Natural killer cell (primary cell): ENCODE measurements around the gene TENM4. TPM values are rescaled to one million over a fixed set of nuclear protein-coding genes. Genes with fewer than 3 reads are reported as not detected.

Source experiments
- ATAC-seq, 3 donors: fragments of 150-1000 bp in 2 of 3; fragments of 200-7000 bp in 1 of 3; cut with Tn5 transposase; 1 replicate in 1 of 3; 2 replicates in 2 of 3; pipeline ENCODE4 v1.10.0; 2021; ENCODE audit warnings: mild to moderate bottlenecking in 2 of 3, moderate library complexity in 2 of 3
- DNase-seq, 2 donors: peaks; one replicate each; pipeline versions ENCODE4 v3.0.0 to v3.0.0-alpha.2; 2013 to 2021; ENCODE audit warnings: mixed read lengths in 1 of 2
- H3K27ac ChIP-seq: one replicate; pipeline ENCODE4 v1.5.1; 2013; ENCODE audit warnings: mild to moderate bottlenecking, low read length
- H3K27me3 ChIP-seq: one replicate; pipeline ENCODE4 v1.6.1; 2013; ENCODE audit warnings: low read length; ENCODE audit not compliant: control insufficient read depth, insufficient read depth
- H3K36me3 ChIP-seq: one replicate; pipeline ENCODE4 v1.6.1; 2013; ENCODE audit warnings: low read length; ENCODE audit not compliant: control insufficient read depth, insufficient read depth
- H3K4me1 ChIP-seq: one replicate; pipeline ENCODE4 v1.6.1; 2013; ENCODE audit warnings: low read length; ENCODE audit not compliant: control insufficient read depth, insufficient read depth
- H3K4me3 ChIP-seq: one replicate; pipeline ENCODE4 v1.5.1; 2013; ENCODE audit warnings: low read length
- H3K9me3 ChIP-seq: one replicate; pipeline ENCODE4 v1.6.1; 2013; ENCODE audit warnings: low read length; ENCODE audit not compliant: control insufficient read depth, insufficient read depth
- H3K27ac Mint-ChIP-seq, 2 donors: one replicate each; pipeline ENCODE4 v1.8.0; 2022; ENCODE audit warnings: mild to moderate bottlenecking in 2 of 2, mixed read lengths in 2 of 2, moderate library complexity in 1 of 2
- H3K27me3 Mint-ChIP-seq, 2 donors: one replicate each; pipeline ENCODE4 v1.8.0; 2022; ENCODE audit warnings: low read depth in 2 of 2, mixed read lengths in 2 of 2
- H3K36me3 Mint-ChIP-seq: one replicate; pipeline ENCODE4 v1.8.0; 2022; ENCODE audit warnings: mixed read lengths
- H3K4me1 Mint-ChIP-seq, 2 donors: one replicate each; pipeline ENCODE4 v1.8.0; 2022; ENCODE audit warnings: mixed read lengths in 2 of 2
- H3K4me3 Mint-ChIP-seq: one replicate; pipeline ENCODE4 v1.8.0; 2022; ENCODE audit warnings: mild to moderate bottlenecking, moderate library complexity, mixed read lengths
- H3K9me3 Mint-ChIP-seq, 2 donors: one replicate each; pipeline ENCODE4 v1.8.0; 2022; ENCODE audit warnings: mixed read lengths in 2 of 2
- WGBS: methylation state at CpG from one replicate; pipeline ENCODE4 v1.1.7; 2013; ENCODE audit warnings: missing lambda C conversion rate; ENCODE audit not compliant: insufficient coverage; 5-methylcytosine and 5-hydroxymethylcytosine counted together
- intact Hi-C: fragments of 100-400 bp; cut with micrococcal nuclease; formaldehyde crosslinking; loops from one replicate; pipeline ENCODE4 v1.14.2; 2022
- total RNA-seq, 4 donors: library from RNA; stranded (reverse); fragments of 120-200 nt in 1 of 4; gene quantifications; one replicate each; pipeline versions ENCODE4 v1.2.3 to v1.2.4, GENCODE V29; 2013 to 2022
- TF ChIP-seq, protein P1 (sequence below): fragments of 200-600 bp; IDR thresholded peaks from one replicate; pipeline ENCODE4 v1.8.0; 2022; ENCODE audit warnings: antibody characterized with exemption

The TENM4 gene
- total RNA-seq, 3 donors from 2014 or later (not counting 1 experiment from before 2014, with no cell fraction given) = 0.63 to 0.75 TPM; not detected in 1

DNA sequence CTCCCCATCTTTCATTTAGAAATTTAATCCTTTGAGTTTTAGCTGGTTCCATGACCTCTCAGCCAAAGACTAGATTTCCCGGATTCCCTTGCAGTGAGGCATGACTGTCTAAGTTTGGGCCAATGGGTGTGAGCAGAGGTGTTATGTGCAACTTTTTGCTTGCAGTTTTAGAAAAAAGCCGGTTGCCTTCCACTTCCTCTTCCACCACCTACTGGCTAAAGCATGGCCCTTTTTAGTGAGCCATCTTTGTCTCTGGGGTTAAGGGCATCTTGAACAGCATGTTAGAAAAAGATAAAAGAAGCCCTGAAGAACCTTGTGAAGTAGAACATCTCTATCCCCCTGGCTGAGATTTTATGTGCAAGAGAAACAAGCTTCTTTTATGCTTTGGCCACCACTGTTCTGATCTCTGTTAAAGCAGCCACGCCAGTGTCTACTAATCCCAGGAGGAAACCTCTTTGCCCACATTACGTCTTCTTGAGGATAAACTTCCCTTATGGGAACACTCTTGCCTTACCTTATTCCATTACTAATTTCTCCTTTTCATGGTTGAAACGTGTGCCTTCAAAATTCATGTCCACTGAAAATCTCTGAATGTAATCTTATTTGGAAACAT, 279.9 kb downstream of the TENM4 start:
- no peak overlapping the region for H3K27ac Mint-ChIP-seq
- H3K4me3 Mint-ChIP-seq = no peak overlapping the region
- no peaks in the 10 kb centered on the region for H3K36me3 Mint-ChIP-seq
- H3K9me3 Mint-ChIP-seq = peaks cover 0 to 2% of the 10 kb centered on the region in 2 donors
- WGBS = 91% methylated on average over 3 of the region's 5 CpGs
- ATAC-seq (no peak), DNase-seq (no peak)
- intact Hi-C loops = no loop called here
- Histone ChIP-seq H3K27ac (no peak overlapping the region), H3K4me3 (no peak overlapping the region), H3K4me1 (no peaks in the 10 kb centered on the region), H3K36me3 (no peaks in the 10 kb centered on the region), H3K9me3 (no peaks in the 10 kb centered on the region), H3K27me3 (no peaks in the 10 kb centered on the region)
- H3K4me1 Mint-ChIP-seq = no peaks in the 10 kb centered on the region
- H3K27me3 Mint-ChIP-seq = peaks cover 0 to 3% of the 10 kb centered on the region in 2 donors
- TF ChIP-seq, protein P1, sequence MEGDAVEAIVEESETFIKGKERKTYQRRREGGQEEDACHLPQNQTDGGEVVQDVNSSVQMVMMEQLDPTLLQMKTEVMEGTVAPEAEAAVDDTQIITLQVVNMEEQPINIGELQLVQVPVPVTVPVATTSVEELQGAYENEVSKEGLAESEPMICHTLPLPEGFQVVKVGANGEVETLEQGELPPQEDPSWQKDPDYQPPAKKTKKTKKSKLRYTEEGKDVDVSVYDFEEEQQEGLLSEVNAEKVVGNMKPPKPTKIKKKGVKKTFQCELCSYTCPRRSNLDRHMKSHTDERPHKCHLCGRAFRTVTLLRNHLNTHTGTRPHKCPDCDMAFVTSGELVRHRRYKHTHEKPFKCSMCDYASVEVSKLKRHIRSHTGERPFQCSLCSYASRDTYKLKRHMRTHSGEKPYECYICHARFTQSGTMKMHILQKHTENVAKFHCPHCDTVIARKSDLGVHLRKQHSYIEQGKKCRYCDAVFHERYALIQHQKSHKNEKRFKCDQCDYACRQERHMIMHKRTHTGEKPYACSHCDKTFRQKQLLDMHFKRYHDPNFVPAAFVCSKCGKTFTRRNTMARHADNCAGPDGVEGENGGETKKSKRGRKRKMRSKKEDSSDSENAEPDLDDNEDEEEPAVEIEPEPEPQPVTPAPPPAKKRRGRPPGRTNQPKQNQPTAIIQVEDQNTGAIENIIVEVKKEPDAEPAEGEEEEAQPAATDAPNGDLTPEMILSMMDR = no peak

DNA sequence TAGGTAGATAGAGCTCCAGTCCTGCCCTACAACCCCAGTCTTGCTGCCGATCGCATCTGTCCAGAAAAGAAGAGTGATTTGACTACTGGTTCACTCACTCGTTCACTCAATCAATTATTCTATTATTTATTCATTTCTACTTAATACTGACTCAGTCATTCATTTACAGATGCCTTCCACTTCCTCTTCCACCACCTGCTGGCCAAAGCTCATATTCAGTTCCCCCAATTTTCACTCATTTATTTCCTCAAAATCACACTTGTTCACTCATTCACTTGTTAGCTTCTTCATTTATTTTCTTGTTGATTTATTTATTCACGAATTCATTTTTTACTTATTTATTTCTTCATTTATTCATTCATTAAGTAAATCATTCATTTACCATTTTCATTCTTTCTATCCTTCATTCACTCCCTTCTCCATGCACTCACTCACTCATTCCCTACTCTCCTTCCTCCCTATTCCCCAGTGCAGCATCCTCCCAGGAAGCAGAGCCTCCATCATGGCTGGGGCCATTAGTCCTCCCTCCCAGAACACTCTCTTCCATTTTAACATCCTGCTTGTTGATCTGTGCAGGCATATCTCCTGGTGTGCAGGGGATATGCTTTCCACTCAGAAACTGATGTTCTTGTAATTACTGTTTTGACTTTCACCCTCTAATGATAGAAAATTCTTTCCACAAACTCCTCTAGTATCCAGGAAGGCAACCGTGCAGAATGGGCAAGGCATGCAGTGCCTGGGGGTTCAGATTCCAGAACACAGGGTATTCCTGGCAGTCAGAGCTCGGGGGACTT, 281.0 kb downstream of the TENM4 start:
- Mint-ChIP-seq H3K36me3 (no peaks in the 10 kb centered on the region), H3K9me3 (peaks cover 0 to 2% of the 10 kb centered on the region in 2 donors), H3K27ac (no peak overlapping the region), H3K4me3 (no peak overlapping the region), H3K27me3 (peaks cover 0 to 3% of the 10 kb centered on the region in 2 donors), H3K4me1 (no peaks in the 10 kb centered on the region)
- 75% methylated on average over 6 of the region's 6 CpGs for WGBS
- Histone ChIP-seq H3K36me3 (no peaks in the 10 kb centered on the region), H3K9me3 (no peaks in the 10 kb centered on the region), H3K27me3 (no peaks in the 10 kb centered on the region), H3K4me3 (no peak overlapping the region), H3K4me1 (no peaks in the 10 kb centered on the region), H3K27ac (no peak overlapping the region)
- TF ChIP-seq, protein P1 = no peak
- ATAC-seq (no peak), DNase-seq (no peak)
- intact Hi-C loops = no loop called here

DNA sequence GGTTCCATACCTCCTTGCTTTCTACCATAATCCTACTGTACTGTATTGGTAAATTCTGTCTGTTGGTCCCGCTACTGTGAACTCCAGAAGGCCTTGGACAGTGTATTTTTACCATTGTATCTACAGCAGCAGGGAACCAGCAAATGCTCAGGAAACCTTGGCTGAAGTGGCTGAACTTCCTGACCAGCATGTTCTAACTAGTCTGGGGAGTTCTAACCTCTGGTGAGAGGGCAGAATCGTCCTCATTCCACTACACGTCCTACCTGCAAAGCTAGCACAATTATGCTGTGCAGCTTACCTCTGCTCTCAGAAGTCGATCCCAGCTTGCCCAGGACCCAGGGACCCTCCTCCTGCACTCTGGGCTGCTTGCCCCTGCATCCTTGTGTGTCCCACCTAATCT, 283.1 kb downstream of the TENM4 start:
- 53% methylated on average over 4 of the region's 4 CpGs for WGBS
- no peaks in the 10 kb centered on the region for H3K36me3 ChIP-seq
- no peaks in the 10 kb centered on the region for H3K36me3 Mint-ChIP-seq
- no peak overlapping the region for H3K27ac ChIP-seq
- H3K4me1 Mint-ChIP-seq = no peaks in the 10 kb centered on the region
- TF ChIP-seq, protein P1 = no peak
- H3K4me1 ChIP-seq = no peaks in the 10 kb centered on the region
- DNase-seq (no peak), ATAC-seq (no peak)
- intact Hi-C loops = no loop called here
- no peak overlapping the region for H3K4me3 Mint-ChIP-seq
- H3K27me3 Mint-ChIP-seq = peaks cover 0 to 3% of the 10 kb centered on the region in 2 donors
- no peaks in the 10 kb centered on the region for H3K9me3 Mint-ChIP-seq
- no peak overlapping the region for H3K27ac Mint-ChIP-seq
- H3K27me3 ChIP-seq = no peaks in the 10 kb centered on the region
- H3K4me3 ChIP-seq = no peak overlapping the region
- no peaks in the 10 kb centered on the region for H3K9me3 ChIP-seq
